Measurements from ENCODE around the gene OR10D3. TPM values are rescaled to one million over a fixed set of nuclear protein-coding genes. Genes with fewer than 3 reads are reported as not detected.

OR10D3 gene
- polyA plus RNA-seq, 1 donor (not counting 4 experiments of a cell fraction or from before 2014, with no cell fraction given) = not detected

DNA sequence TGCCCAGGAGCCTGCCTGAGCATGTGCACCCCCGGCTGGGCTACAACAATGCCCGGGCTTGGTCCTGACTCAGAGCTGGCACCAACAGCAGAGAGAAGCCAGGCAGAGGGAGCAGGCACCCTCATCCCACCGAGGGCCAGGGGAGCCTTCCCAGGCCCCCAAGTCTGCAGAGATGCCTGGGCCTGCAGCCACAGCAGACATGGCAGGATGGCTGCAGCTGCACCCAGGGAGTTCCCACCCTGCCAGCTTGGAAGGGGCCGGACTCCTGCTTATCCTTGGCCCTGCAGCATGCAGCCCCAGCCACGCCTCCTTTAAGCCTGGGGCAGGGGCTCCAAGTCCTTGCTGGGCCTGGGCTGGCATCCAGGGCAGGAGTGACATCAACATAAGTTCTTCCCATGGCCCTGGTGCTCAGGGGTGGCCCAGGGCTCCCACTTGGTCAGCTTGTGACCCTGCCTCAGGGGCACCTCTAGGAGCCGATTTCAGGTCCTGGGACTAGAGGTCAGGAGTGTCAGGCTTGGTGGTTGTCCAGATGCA is 26.7 kb downstream of the OR10D3 start:
- no peak for FAIRE-seq
- no peaks in the 10 kb centered on the region for H3K79me2 ChIP-seq (ENCODE audit: control insufficient read depth, insufficient read depth, low read length)
- H3K9ac ChIP-seq (ENCODE audit: control insufficient read depth, extremely low read depth, insufficient read depth, low read length) = no peak overlapping the region
- H4K20me1 ChIP-seq (ENCODE audit: control insufficient read depth, extremely low read depth, insufficient read depth, low read length) = no peaks in the 10 kb centered on the region
- no peaks in the 10 kb centered on the region for H3K9me3 ChIP-seq (ENCODE audit: control insufficient read depth, low read depth, low read length)
- no peaks in the 10 kb centered on the region for H3K36me3 ChIP-seq (ENCODE audit: control insufficient read depth in 2 of 2, extremely low read depth in 1 of 2, insufficient read depth in 2 of 2, low read length in 2 of 2)
- no peak for TF ChIP-seq EZH2 (IDR thresholded peaks at IDR 0.05; ENCODE audit: low read length)
- TF ChIP-seq, protein P1, sequence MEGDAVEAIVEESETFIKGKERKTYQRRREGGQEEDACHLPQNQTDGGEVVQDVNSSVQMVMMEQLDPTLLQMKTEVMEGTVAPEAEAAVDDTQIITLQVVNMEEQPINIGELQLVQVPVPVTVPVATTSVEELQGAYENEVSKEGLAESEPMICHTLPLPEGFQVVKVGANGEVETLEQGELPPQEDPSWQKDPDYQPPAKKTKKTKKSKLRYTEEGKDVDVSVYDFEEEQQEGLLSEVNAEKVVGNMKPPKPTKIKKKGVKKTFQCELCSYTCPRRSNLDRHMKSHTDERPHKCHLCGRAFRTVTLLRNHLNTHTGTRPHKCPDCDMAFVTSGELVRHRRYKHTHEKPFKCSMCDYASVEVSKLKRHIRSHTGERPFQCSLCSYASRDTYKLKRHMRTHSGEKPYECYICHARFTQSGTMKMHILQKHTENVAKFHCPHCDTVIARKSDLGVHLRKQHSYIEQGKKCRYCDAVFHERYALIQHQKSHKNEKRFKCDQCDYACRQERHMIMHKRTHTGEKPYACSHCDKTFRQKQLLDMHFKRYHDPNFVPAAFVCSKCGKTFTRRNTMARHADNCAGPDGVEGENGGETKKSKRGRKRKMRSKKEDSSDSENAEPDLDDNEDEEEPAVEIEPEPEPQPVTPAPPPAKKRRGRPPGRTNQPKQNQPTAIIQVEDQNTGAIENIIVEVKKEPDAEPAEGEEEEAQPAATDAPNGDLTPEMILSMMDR (optimal IDR thresholded peaks at IDR 0.05 in 1 of 3, IDR thresholded peaks at IDR 0.05 in 1 of 3, conservative IDR thresholded peaks at IDR 0.05 in 1 of 3; ENCODE audit: extremely low read depth in 1 of 3, insufficient read depth in 2 of 3, low read length in 3 of 3) = no peak
- H3K4me3 ChIP-seq (ENCODE audit: control insufficient read depth in 2 of 3, extremely low read depth in 1 of 3, insufficient read depth in 2 of 3, low read depth in 1 of 3, low read length in 3 of 3) = no peak overlapping the region
- no peaks in the 10 kb centered on the region for H3K27me3 ChIP-seq (ENCODE audit: control insufficient read depth, extremely low read depth, insufficient read depth, low read length)
- H3K4me2 ChIP-seq (ENCODE audit: control insufficient read depth, extremely low read depth, insufficient read depth, low read depth, low read length) = no peak overlapping the region
- no peak overlapping the region for H3K27ac ChIP-seq (ENCODE audit: control insufficient read depth, insufficient read depth, low read length)
- dilution Hi-C loops (cut with MboI; ENCODE audit: extremely low pct_ligation_motif_present, low sequenced_read_pairs) = no loop called here
- H3K9me1 ChIP-seq (ENCODE audit: control insufficient read depth, extremely low read depth, insufficient read depth, low read length) = no peaks in the 10 kb centered on the region
- H3K4me1 ChIP-seq (ENCODE audit: control insufficient read depth, extremely low read depth, insufficient read depth, low read length) = no peaks in the 10 kb centered on the region
- no peak overlapping the region for H2AFZ ChIP-seq (ENCODE audit: control insufficient read depth, low read length)
- DNase-seq (ENCODE audit: low read depth, low spot score) = no peak

DNA sequence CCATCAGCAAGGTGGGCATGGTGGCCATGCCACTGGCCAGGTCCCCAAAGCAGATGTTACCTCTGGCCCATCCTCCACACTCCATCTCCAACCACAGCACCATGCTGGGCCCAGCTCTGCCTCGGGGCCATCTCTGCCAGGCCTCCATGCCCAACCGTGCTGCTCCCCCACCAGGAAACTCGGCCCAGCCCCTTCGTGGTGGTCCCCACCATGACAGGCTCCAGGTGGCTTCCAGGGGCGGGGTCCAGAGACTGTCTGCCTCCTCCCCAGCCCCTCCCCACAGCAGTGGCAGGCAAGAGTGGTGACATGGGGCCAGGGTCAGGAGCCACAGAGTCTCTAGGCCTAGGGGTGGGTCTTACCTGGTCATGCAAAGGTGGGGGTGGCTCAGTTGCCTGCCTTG is 27.3 kb downstream of the OR10D3 start:
- no peaks in the 10 kb centered on the region for H3K9me3 ChIP-seq (ENCODE audit: control insufficient read depth, low read depth, low read length)
- no peaks in the 10 kb centered on the region for H3K4me1 ChIP-seq (ENCODE audit: control insufficient read depth, extremely low read depth, insufficient read depth, low read length)
- TF ChIP-seq, protein P1 (optimal IDR thresholded peaks at IDR 0.05 in 1 of 3, IDR thresholded peaks at IDR 0.05 in 1 of 3, conservative IDR thresholded peaks at IDR 0.05 in 1 of 3; ENCODE audit: extremely low read depth in 1 of 3, insufficient read depth in 2 of 3, low read length in 3 of 3) = no peak
- TF ChIP-seq EZH2 (IDR thresholded peaks at IDR 0.05; ENCODE audit: low read length) = no peak
- H3K27ac ChIP-seq (ENCODE audit: control insufficient read depth, insufficient read depth, low read length) = no peak overlapping the region
- FAIRE-seq (no peak), DNase-seq (ENCODE audit: low read depth, low spot score) (no peak)
- no peak overlapping the region for H3K4me2 ChIP-seq (ENCODE audit: control insufficient read depth, extremely low read depth, insufficient read depth, low read depth, low read length)
- dilution Hi-C loops (cut with MboI; ENCODE audit: extremely low pct_ligation_motif_present, low sequenced_read_pairs) = no loop called here
- no peaks in the 10 kb centered on the region for H4K20me1 ChIP-seq (ENCODE audit: control insufficient read depth, extremely low read depth, insufficient read depth, low read length)
- no peaks in the 10 kb centered on the region for H3K79me2 ChIP-seq (ENCODE audit: control insufficient read depth, insufficient read depth, low read length)
- H3K9ac ChIP-seq (ENCODE audit: control insufficient read depth, extremely low read depth, insufficient read depth, low read length) = no peak overlapping the region
- no peaks in the 10 kb centered on the region for H3K27me3 ChIP-seq (ENCODE audit: control insufficient read depth, extremely low read depth, insufficient read depth, low read length)
- no peaks in the 10 kb centered on the region for H3K36me3 ChIP-seq (ENCODE audit: control insufficient read depth in 2 of 2, extremely low read depth in 1 of 2, insufficient read depth in 2 of 2, low read length in 2 of 2)
- H2AFZ ChIP-seq (ENCODE audit: control insufficient read depth, low read length) = no peak overlapping the region
- no peak overlapping the region for H3K4me3 ChIP-seq (ENCODE audit: control insufficient read depth in 2 of 3, extremely low read depth in 1 of 3, insufficient read depth in 2 of 3, low read depth in 1 of 3, low read length in 3 of 3)
- H3K9me1 ChIP-seq (ENCODE audit: control insufficient read depth, extremely low read depth, insufficient read depth, low read length) = no peaks in the 10 kb centered on the region

Measured in keratinocyte (primary cell).